ENCODE measurements around the gene MRPL30. TPM values are rescaled to one million over a fixed set of nuclear protein-coding genes. Genes with fewer than 3 reads are reported as not detected.

MRPL30 gene
- total RNA-seq, 1 experiment from 2014 or later: 28.7 TPM

DNA sequence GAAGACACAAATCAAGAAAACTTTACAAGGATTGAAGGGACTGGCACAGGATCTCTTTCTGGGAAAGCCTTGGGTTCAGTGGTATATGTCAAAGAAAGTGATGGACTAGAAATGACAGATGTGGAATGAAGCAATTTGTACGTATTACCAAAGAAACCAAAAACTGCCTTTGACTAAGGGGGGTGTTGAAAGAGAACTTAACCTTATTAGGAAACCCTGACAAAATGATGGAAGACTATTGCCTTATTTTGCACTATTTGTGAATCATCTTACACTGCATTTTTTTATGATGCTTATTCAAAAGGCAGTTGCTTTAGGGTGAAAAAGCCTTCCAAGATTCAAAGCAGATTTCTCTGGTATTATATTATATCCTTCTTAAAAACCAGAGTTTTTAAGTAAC is 30.3 kb upstream of the MRPL30 start:
- TF ChIP-seq, protein P1, sequence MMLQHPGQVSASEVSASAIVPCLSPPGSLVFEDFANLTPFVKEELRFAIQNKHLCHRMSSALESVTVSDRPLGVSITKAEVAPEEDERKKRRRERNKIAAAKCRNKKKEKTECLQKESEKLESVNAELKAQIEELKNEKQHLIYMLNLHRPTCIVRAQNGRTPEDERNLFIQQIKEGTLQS (CRISPR knock-in tag; conservative IDR thresholded peaks at IDR 0.05): no peak
- TF ChIP-seq NFYB (CRISPR knock-in tag; conservative IDR thresholded peaks at IDR 0.05; ENCODE audit: low read depth) (no peak), ESRRA (CRISPR knock-in tag; IDR thresholded peaks at IDR 0.05; ENCODE audit: borderline replicate concordance) (no peak), EMX1 (CRISPR knock-in tag; IDR thresholded peaks at IDR 0.05) (no peak), CBFB (CRISPR knock-in tag; IDR thresholded peaks at IDR 0.05; ENCODE audit: low read depth) (no peak), TCF7 (CRISPR knock-in tag; IDR thresholded peaks at IDR 0.05; ENCODE audit: low read depth) (no peak), JAZF1 (CRISPR knock-in tag; IDR thresholded peaks at IDR 0.05) (no peak), NFATC4 (CRISPR knock-in tag; IDR thresholded peaks at IDR 0.05) (no peak), FOXK1 (CRISPR knock-in tag; IDR thresholded peaks at IDR 0.05) (no peak), ELF4 (CRISPR knock-in tag; IDR thresholded peaks at IDR 0.05; ENCODE audit: low read depth) (no peak)
- TF ChIP-seq, protein P2, sequence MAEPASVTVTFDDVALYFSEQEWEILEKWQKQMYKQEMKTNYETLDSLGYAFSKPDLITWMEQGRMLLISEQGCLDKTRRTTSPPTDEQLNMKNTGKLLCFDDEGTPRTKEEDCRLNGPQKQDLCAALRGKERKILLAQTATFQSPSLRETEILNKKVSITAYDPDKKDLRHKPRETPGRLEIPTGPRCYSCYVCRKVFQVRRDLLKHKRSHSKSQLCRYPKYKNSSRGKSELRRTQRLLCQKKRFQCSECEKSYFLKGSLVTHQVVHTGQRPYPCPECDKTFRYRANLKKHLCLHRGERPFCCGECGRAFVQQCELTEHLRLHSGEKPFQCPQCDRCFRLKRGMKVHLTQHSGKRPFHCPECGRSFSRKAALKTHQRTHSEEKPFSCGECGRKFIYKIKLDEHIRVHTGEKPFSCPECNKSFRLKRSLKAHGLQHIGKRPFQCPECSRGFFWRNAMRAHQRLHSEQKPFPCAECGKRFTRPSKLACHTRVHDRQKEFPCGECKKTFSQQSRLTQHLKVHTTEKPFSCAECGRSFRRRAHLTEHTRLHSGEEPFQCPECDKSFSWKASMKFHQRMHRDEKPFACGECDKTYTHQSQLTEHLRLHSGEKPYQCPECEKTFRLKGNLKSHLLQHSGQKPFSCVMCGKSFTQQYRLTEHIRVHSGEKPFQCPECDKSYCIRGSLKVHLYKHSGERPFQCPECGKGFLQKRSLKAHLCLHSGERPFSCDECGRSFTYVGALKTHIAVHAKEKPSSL (CRISPR knock-in tag; conservative IDR thresholded peaks at IDR 0.05): no peak
- TF ChIP-seq, protein P3, sequence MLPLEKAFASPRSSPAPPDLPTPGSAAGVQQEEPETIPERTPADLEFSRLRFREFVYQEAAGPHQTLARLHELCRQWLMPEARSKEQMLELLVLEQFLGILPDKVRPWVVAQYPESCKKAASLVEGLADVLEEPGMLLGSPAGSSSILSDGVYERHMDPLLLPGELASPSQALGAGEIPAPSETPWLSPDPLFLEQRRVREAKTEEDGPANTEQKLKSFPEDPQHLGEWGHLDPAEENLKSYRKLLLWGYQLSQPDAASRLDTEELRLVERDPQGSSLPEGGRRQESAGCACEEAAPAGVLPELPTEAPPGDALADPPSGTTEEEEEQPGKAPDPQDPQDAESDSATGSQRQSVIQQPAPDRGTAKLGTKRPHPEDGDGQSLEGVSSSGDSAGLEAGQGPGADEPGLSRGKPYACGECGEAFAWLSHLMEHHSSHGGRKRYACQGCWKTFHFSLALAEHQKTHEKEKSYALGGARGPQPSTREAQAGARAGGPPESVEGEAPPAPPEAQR (CRISPR knock-in tag; IDR thresholded peaks at IDR 0.05): no peak
- TF ChIP-seq, protein P4, sequence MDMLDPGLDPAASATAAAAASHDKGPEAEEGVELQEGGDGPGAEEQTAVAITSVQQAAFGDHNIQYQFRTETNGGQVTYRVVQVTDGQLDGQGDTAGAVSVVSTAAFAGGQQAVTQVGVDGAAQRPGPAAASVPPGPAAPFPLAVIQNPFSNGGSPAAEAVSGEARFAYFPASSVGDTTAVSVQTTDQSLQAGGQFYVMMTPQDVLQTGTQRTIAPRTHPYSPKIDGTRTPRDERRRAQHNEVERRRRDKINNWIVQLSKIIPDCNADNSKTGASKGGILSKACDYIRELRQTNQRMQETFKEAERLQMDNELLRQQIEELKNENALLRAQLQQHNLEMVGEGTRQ (CRISPR knock-in tag; IDR thresholded peaks at IDR 0.05): no peak
- TF ChIP-seq, protein P5, sequence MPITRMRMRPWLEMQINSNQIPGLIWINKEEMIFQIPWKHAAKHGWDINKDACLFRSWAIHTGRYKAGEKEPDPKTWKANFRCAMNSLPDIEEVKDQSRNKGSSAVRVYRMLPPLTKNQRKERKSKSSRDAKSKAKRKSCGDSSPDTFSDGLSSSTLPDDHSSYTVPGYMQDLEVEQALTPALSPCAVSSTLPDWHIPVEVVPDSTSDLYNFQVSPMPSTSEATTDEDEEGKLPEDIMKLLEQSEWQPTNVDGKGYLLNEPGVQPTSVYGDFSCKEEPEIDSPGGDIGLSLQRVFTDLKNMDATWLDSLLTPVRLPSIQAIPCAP (CRISPR knock-in tag; IDR thresholded peaks at IDR 0.05): no peak
- TF ChIP-seq, protein P6, sequence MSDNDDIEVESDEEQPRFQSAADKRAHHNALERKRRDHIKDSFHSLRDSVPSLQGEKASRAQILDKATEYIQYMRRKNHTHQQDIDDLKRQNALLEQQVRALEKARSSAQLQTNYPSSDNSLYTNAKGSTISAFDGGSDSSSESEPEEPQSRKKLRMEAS (CRISPR knock-in tag; IDR thresholded peaks at IDR 0.05): no peak
- H3K27me3 Mint-ChIP-seq (ENCODE audit: low read depth): no peaks in the 10 kb centered on the region; the same call in 1 of the 2 replicates
- H3K36me3 Mint-ChIP-seq: no peaks in the 10 kb centered on the region
- ChIA-PET CTCF (no interaction called here), POLR2A (no interaction called here)
- peaks cover 14% of the 10 kb centered on the region for H3K4me1 Mint-ChIP-seq
- no peak for DNase-seq (ENCODE audit: low spot score)
- ATAC-seq: no peak
- H3K4me3 Mint-ChIP-seq: no peak overlapping the region
- H3K27ac Mint-ChIP-seq: no peak overlapping the region
- H3K9me3 Mint-ChIP-seq: no peaks in the 10 kb centered on the region

DNA sequence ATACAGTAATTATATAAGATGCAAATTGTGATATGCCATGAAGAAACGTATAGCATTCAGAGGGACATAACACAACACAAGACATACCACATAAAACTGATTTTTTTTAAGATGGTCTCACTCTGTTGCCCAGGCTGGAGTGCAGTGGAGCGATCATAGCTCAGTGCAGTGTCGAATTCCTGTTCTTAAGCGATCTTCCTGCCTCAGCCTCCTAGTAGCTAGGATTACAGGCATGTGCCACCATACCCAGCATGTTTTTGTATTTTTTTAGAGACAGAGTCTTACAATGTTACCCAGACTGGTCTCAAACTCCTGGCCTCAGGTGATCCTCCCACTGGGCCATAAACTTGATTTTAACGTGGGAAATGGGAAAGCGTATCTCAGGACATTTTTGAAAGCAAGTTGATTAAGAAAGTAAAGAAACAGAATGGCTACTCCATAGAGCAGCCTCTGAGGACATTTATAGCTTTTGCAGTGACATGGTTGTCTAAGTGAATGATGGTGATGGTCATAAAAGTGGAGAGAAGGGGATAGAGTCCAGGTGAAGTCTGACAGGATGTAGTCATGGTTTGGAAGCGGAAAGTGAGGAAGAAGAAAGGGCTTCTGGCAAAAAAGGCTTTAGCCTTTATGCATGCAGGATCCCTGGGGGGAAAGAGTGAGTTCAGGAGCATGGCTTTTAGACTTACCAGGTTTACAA is 28.6 kb upstream of the MRPL30 start:
- CTCF ChIA-PET: no interaction called here
- no peak overlapping the region for H3K4me3 Mint-ChIP-seq
- no peak overlapping the region for H3K27ac Mint-ChIP-seq
- peaks cover 18% of the 10 kb centered on the region for H3K4me1 Mint-ChIP-seq
- POLR2A ChIA-PET: interaction anchor here (3.6 kb wide), 1 partner anchor 11 kb away, joined by 18 read pairs; the partner anchor contains the start of gene C2orf15
- no peak for DNase-seq (ENCODE audit: low spot score)
- H3K27me3 Mint-ChIP-seq (ENCODE audit: low read depth): no peaks in the 10 kb centered on the region; the same call in 1 of the 2 replicates
- peaks cover 10% of the 10 kb centered on the region for H3K36me3 Mint-ChIP-seq
- H3K9me3 Mint-ChIP-seq: no peaks in the 10 kb centered on the region
- TF ChIP-seq, protein P7, sequence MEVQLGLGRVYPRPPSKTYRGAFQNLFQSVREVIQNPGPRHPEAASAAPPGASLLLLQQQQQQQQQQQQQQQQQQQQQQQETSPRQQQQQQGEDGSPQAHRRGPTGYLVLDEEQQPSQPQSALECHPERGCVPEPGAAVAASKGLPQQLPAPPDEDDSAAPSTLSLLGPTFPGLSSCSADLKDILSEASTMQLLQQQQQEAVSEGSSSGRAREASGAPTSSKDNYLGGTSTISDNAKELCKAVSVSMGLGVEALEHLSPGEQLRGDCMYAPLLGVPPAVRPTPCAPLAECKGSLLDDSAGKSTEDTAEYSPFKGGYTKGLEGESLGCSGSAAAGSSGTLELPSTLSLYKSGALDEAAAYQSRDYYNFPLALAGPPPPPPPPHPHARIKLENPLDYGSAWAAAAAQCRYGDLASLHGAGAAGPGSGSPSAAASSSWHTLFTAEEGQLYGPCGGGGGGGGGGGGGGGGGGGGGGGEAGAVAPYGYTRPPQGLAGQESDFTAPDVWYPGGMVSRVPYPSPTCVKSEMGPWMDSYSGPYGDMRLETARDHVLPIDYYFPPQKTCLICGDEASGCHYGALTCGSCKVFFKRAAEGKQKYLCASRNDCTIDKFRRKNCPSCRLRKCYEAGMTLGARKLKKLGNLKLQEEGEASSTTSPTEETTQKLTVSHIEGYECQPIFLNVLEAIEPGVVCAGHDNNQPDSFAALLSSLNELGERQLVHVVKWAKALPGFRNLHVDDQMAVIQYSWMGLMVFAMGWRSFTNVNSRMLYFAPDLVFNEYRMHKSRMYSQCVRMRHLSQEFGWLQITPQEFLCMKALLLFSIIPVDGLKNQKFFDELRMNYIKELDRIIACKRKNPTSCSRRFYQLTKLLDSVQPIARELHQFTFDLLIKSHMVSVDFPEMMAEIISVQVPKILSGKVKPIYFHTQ (CRISPR knock-in tag; IDR thresholded peaks at IDR 0.05): no peak
- TF ChIP-seq SOX15 (CRISPR knock-in tag; IDR thresholded peaks at IDR 0.05) (no peak), ZNF671 (CRISPR knock-in tag; IDR thresholded peaks at IDR 0.05) (no peak), PRRX2 (CRISPR knock-in tag; IDR thresholded peaks at IDR 0.05) (no peak), TP53 (CRISPR knock-in tag; IDR thresholded peaks at IDR 0.05) (no peak)
- ATAC-seq: no peak
